ENCODE data around the gene SLC5A9. TPM values are rescaled to one million over a fixed set of nuclear protein-coding genes. Genes with fewer than 3 reads are reported as not detected.
A peak's percentile ranks its signal among the peaks of the same experiment; 100 is the strongest.

The SLC5A9 gene
- total and polyA plus RNA-seq, 4 experiments from 2014 or later: not detected

DNA sequence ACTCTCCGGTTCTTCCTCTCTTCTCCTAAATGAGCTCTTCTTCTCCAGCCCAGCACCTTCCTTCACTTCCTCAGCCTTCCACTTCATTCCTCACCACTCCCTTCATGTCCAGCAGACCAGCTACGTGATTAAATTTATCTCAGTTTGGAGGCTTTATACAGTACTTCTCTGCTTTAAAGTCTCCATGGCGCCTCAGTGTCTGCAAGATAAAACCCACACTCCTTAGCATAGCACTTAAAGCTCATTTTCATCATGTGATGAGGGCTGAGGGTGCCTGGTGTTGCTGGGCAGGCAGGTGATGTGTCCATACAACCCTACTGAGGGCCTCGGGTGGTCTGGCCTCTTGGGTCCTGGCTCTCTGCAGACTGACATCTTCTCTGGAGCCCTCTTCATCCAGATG is 7.7 kb downstream of the SLC5A9 start:
- Histone ChIP-seq H3K9me3 (ENCODE audit: control insufficient read depth in 1 of 2, low read length in 2 of 2) (no peaks in the 10 kb centered on the region), H3K27ac (ENCODE audit: low read depth, low read length) (no peak overlapping the region), H3K36me3 (ENCODE audit: insufficient read depth, low read length) (no peaks in the 10 kb centered on the region), H3K4me3 (ENCODE audit: low read length in 2 of 2) (no peak overlapping the region), H3K27me3 (ENCODE audit: insufficient read depth, low read length) (no peaks in the 10 kb centered on the region), H3K4me1 (ENCODE audit: insufficient read depth, low read length) (peaks cover 17% of the 10 kb centered on the region)
- DNase-seq: no peak
- H3K27me3 Mint-ChIP-seq: peaks cover 0 to 2% of the 10 kb centered on the region in 2 donors
- no peaks in the 10 kb centered on the region for H3K9me3 Mint-ChIP-seq
- intact Hi-C loops (cut with micrococcal nuclease): no loop called here
- H3K27ac Mint-ChIP-seq: no peak overlapping the region
- H3K4me1 Mint-ChIP-seq: peaks cover 0 to 6% (median 5%) of the 10 kb centered on the region in 4 donors
- no peak overlapping the region for H3K4me3 Mint-ChIP-seq
- CTCF ChIA-PET (ENCODE audit: partially characterized antibody): interaction anchor here (0.9 to 1.2 kb wide), 2 partner anchors 13 to 16 kb away, joined by 3 read pairs; no protein-coding TSS in a partner anchor
- POLR2A ChIA-PET (ENCODE audit: partially characterized antibody): no interaction called here
- no peaks in the 10 kb centered on the region for H3K36me3 Mint-ChIP-seq

DNA sequence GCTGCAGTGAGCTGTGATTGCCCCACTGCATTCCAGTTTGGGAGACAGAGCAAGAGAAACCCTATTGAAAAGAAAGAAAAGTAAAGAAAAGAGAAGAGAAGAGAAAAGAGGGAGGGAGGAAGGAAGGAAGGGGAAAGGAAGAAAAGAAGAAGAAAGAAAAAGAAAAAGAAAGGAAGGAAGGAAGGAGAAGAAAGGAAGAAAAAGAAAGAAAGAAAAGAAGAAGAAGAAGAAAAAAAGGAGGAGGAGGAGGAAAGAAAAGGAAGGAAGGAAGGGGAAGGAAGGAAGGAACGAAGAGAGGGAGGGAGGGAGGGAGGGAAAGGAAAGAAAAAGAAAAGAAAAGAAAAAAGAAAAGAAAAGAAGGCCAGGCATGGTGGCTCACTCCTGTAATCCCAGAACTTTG is 10.2 kb downstream of the SLC5A9 start:
- Histone ChIP-seq H3K27me3 (ENCODE audit: insufficient read depth, low read length) (no peaks in the 10 kb centered on the region), H3K9me3 (ENCODE audit: control insufficient read depth in 1 of 2, low read length in 2 of 2) (no peaks in the 10 kb centered on the region), H3K4me1 (ENCODE audit: insufficient read depth, low read length) (peaks cover 7% of the 10 kb centered on the region), H3K4me3 (ENCODE audit: low read length in 2 of 2) (no peak overlapping the region), H3K36me3 (ENCODE audit: insufficient read depth, low read length) (no peaks in the 10 kb centered on the region), H3K27ac (ENCODE audit: low read depth, low read length) (no peak overlapping the region)
- no peak for DNase-seq
- Mint-ChIP-seq H3K4me3 (no peak overlapping the region), H3K9me3 (no peaks in the 10 kb centered on the region), H3K36me3 (no peaks in the 10 kb centered on the region), H3K4me1 (peaks cover 0 to 5% (median 2%) of the 10 kb centered on the region in 4 donors), H3K27ac (no peak overlapping the region), H3K27me3 (peaks cover 0 to 2% of the 10 kb centered on the region in 2 donors)
- POLR2A ChIA-PET (ENCODE audit: partially characterized antibody): no interaction called here
- CTCF ChIA-PET (ENCODE audit: partially characterized antibody): no interaction called here
- intact Hi-C loops (cut with micrococcal nuclease): no loop called here

DNA sequence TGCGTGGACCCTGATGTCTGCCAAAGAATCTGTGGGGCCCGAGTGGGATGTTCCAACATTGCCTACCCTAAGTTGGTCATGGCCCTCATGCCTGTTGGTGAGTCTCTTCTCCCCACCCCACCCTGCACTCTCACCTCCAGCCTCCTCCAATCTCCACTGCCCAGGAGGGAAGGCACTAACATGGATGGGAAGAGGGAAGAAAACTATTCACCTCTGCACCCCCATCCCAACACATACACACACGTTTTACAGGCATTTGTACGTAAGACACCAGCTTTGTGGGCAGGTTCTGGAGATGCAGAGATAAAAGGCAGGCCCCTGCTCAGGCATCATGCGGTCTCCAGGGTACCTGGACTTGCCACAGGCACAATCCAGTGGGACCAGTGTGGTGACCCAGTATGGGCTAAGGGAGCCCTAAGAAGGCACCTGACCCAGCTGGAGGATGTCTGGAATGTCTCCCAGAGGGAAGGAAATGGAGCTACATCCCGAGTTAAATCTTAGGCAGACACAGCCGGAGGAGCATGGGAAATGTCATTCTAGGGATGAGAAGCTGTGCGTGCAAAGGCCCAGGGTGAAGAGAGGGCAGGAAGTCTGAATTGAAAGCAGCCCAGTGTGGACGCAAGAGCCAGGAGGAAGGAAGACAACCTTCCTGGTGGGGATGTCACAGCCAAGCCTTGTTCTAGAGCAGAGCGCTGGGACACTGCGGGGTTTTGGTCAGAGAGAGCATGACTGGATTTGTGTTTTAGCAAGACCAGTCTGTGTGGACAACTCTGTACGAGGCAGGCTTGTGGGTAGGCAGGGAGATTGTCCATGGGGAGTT is 11.4 kb downstream of the SLC5A9 start:
- H3K4me3 Mint-ChIP-seq: no peak overlapping the region
- no peak overlapping the region for H3K4me3 ChIP-seq (ENCODE audit: low read length in 2 of 2)
- no peaks in the 10 kb centered on the region for H3K4me1 ChIP-seq (ENCODE audit: insufficient read depth, low read length)
- H3K27me3 ChIP-seq (ENCODE audit: insufficient read depth, low read length): no peaks in the 10 kb centered on the region
- H3K36me3 Mint-ChIP-seq: no peaks in the 10 kb centered on the region
- ChIA-PET POLR2A (ENCODE audit: partially characterized antibody) (no interaction called here), CTCF (ENCODE audit: partially characterized antibody) (no interaction called here)
- no peaks in the 10 kb centered on the region for H3K4me1 Mint-ChIP-seq
- H3K9me3 ChIP-seq (ENCODE audit: control insufficient read depth in 1 of 2, low read length in 2 of 2): no peaks in the 10 kb centered on the region
- no peak for DNase-seq
- H3K27ac ChIP-seq (ENCODE audit: low read depth, low read length): no peak overlapping the region
- H3K27me3 Mint-ChIP-seq: peaks cover 0 to 2% of the 10 kb centered on the region in 2 donors
- intact Hi-C loops (cut with micrococcal nuclease): no loop called here
- no peaks in the 10 kb centered on the region for H3K36me3 ChIP-seq (ENCODE audit: insufficient read depth, low read length)
- no peaks in the 10 kb centered on the region for H3K9me3 Mint-ChIP-seq
- H3K27ac Mint-ChIP-seq: no peak overlapping the region

DNA sequence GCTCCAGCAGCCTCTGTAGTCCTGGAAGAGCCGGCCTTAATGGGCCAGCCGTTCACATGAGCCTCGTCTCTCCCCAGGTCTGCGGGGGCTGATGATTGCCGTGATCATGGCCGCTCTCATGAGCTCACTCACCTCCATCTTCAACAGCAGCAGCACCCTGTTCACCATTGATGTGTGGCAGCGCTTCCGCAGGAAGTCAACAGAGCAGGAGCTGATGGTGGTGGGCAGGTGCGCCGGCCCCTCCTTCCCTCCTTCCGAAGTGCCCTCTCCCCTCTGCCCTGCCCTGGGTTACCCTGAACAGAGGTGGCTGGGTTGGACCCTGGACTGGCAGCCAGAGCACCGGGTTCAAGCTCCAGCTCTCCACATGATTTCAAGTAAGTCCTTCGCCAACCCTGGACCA is 13.1 kb downstream of the SLC5A9 start:
- Histone ChIP-seq H3K27ac (ENCODE audit: low read depth, low read length) (no peak overlapping the region), H3K4me1 (ENCODE audit: insufficient read depth, low read length) (no peaks in the 10 kb centered on the region), H3K36me3 (ENCODE audit: insufficient read depth, low read length) (no peaks in the 10 kb centered on the region), H3K27me3 (ENCODE audit: insufficient read depth, low read length) (no peaks in the 10 kb centered on the region), H3K4me3 (ENCODE audit: low read length in 2 of 2) (no peak overlapping the region), H3K9me3 (ENCODE audit: control insufficient read depth in 1 of 2, low read length in 2 of 2) (no peaks in the 10 kb centered on the region)
- CTCF ChIA-PET (ENCODE audit: partially characterized antibody): interaction anchor here (0.8 to 4.5 kb wide), 9 partner anchors 14 to 237 kb away, joined by 3 to 32 read pairs (median 3); no protein-coding TSS in a partner anchor
- Mint-ChIP-seq H3K4me1 (no peaks in the 10 kb centered on the region), H3K27me3 (no peaks in the 10 kb centered on the region), H3K36me3 (no peaks in the 10 kb centered on the region), H3K27ac (no peak overlapping the region), H3K9me3 (no peaks in the 10 kb centered on the region), H3K4me3 (no peak overlapping the region)
- intact Hi-C loops (cut with micrococcal nuclease): loop anchor here (2.0 to 5.0 kb wide), 2 partner anchors 128 to 239 kb away; partner anchors contain the start of gene TRABD2B
- DNase-seq: no peak
- POLR2A ChIA-PET (ENCODE audit: partially characterized antibody): no interaction called here

DNA sequence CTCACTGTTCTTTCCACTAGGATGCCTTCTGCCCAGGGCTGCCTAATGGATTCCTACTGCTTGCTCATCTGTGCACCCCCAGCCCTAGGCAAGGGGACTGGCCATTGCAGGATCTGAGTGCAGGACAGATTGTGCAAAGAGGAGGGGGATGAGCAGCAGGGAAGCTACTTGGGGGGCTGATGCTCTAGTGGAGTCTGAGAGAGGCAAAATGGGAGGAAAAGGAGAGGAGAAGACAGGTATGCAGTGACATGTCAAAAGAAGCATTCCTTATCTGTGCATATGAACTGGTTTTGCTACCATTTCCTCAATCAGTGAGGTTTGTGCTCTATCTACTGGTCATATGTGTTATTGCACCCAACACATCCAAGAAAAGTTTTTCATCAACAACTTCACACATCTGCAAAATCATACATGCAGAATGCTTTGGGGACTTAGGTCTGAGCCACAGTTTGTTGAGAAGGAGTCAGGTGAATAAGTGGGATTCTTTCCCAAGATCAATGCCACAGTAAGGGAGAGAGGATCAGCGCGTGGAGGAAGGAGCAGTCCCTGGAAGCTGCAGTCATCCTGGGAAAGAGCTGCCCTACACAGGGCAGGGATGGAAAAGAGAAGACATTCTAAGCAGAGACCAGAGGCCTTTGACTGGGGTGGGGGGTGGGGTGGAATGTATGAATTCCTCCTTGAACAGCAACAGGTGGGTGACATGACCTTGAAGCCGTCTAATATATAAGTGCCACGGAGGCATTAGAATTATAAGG is 14.4 kb downstream of the SLC5A9 start:
- intact Hi-C loops (cut with micrococcal nuclease): loop anchor here (1.0 to 5.0 kb wide), 3 partner anchors 130 to 240 kb away; partner anchors contain the start of gene TRABD2B
- no peaks in the 10 kb centered on the region for H3K4me1 ChIP-seq (ENCODE audit: insufficient read depth, low read length)
- ChIA-PET CTCF (ENCODE audit: partially characterized antibody) (interaction anchor here (1.0 to 4.5 kb wide), 6 partner anchors 13 to 239 kb away, joined by 3 to 32 read pairs (median 3); no protein-coding TSS in a partner anchor), POLR2A (ENCODE audit: partially characterized antibody) (no interaction called here)
- H3K27me3 Mint-ChIP-seq: peaks cover 0 to 2% of the 10 kb centered on the region in 2 donors
- no peaks in the 10 kb centered on the region for H3K4me1 Mint-ChIP-seq
- no peak overlapping the region for H3K4me3 Mint-ChIP-seq
- no peak overlapping the region for H3K27ac ChIP-seq (ENCODE audit: low read depth, low read length)
- no peak overlapping the region for H3K27ac Mint-ChIP-seq
- H3K4me3 ChIP-seq (ENCODE audit: low read length in 2 of 2): no peak overlapping the region
- no peaks in the 10 kb centered on the region for H3K9me3 ChIP-seq (ENCODE audit: control insufficient read depth in 1 of 2, low read length in 2 of 2)
- no peaks in the 10 kb centered on the region for H3K36me3 Mint-ChIP-seq
- peak in 4 of 5 donors; percentile 17 to 29 (median 22) for DNase-seq
- H3K27me3 ChIP-seq (ENCODE audit: insufficient read depth, low read length): no peaks in the 10 kb centered on the region
- no peaks in the 10 kb centered on the region for H3K36me3 ChIP-seq (ENCODE audit: insufficient read depth, low read length)
- no peaks in the 10 kb centered on the region for H3K9me3 Mint-ChIP-seq

DNA sequence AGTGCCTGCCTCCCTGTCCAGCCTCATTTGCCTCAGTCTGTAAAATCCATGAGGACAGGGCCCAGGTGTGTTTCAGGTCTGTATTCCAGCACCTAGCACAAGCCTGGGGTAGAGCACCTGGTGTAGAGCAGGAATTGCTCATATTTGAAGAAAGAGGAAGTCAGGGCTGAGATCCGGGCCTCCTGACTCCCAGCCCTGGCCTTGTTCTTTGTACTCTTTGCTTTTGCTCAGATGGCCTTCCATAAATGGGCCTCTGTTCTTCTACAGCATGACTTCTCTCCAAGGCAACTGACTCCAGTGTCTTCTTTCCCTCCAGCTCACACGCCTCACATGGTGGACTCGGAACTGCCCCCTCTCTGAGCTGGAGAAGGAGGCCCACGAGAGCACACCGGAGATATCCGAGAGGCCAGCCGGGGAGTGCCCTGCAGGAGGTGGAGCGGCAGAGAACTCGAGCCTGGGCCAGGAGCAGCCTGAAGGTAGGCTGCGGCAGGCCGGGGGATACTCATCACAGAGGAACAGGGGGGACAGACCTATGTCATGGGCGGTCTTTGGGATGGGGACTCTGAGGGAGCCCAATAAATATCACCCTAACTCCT is 19.7 kb downstream of the SLC5A9 start:
- Histone ChIP-seq H3K36me3 (ENCODE audit: insufficient read depth, low read length) (no peaks in the 10 kb centered on the region), H3K27me3 (ENCODE audit: insufficient read depth, low read length) (no peaks in the 10 kb centered on the region), H3K4me3 (ENCODE audit: low read length in 2 of 2) (no peak overlapping the region), H3K27ac (ENCODE audit: low read depth, low read length) (no peak overlapping the region), H3K9me3 (ENCODE audit: control insufficient read depth in 1 of 2, low read length in 2 of 2) (no peaks in the 10 kb centered on the region), H3K4me1 (ENCODE audit: insufficient read depth, low read length) (no peaks in the 10 kb centered on the region)
- intact Hi-C loops (cut with micrococcal nuclease): no loop called here
- H3K9me3 Mint-ChIP-seq: no peaks in the 10 kb centered on the region
- H3K27me3 Mint-ChIP-seq: peaks cover 0 to 2% of the 10 kb centered on the region in 2 donors
- no peak for DNase-seq
- H3K4me1 Mint-ChIP-seq: no peaks in the 10 kb centered on the region
- CTCF ChIA-PET (ENCODE audit: partially characterized antibody): no interaction called here
- H3K27ac Mint-ChIP-seq: no peak overlapping the region
- no peaks in the 10 kb centered on the region for H3K36me3 Mint-ChIP-seq
- POLR2A ChIA-PET (ENCODE audit: partially characterized antibody): no interaction called here
- H3K4me3 Mint-ChIP-seq: no peak overlapping the region

DNA sequence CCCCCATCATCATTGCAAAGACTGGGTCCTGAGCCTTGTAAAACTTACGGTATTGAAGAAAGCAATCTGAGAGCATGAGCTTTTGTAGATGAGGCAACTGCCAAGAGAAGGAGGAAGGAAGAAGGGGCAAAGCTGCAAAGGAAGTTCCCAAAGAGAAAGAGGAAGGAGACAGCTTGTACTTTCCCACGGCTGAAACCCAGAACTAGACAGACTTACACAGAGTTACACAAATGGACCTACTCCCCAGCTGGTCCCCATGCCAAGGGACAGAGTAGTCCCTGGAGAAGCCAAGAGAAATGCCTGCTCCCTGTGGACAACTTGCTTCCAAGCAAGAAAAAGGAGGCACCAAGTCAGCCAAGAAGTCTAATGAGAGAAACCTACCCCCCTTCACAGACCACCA is 22.6 kb downstream of the SLC5A9 start:
- no peaks in the 10 kb centered on the region for H3K4me1 Mint-ChIP-seq
- H3K9me3 Mint-ChIP-seq: no peaks in the 10 kb centered on the region
- peaks cover 5 to 7% of the 10 kb centered on the region in 2 donors for H3K27me3 Mint-ChIP-seq
- intact Hi-C loops (cut with micrococcal nuclease): no loop called here
- Histone ChIP-seq H3K27me3 (ENCODE audit: insufficient read depth, low read length) (no peaks in the 10 kb centered on the region), H3K4me3 (ENCODE audit: low read length in 2 of 2) (no peak overlapping the region), H3K27ac (ENCODE audit: low read depth, low read length) (no peak overlapping the region), H3K4me1 (ENCODE audit: insufficient read depth, low read length) (no peaks in the 10 kb centered on the region), H3K9me3 (ENCODE audit: control insufficient read depth in 1 of 2, low read length in 2 of 2) (no peaks in the 10 kb centered on the region), H3K36me3 (ENCODE audit: insufficient read depth, low read length) (no peaks in the 10 kb centered on the region)
- H3K36me3 Mint-ChIP-seq: no peaks in the 10 kb centered on the region
- H3K4me3 Mint-ChIP-seq: no peak overlapping the region
- DNase-seq: no peak
- CTCF ChIA-PET (ENCODE audit: partially characterized antibody): no interaction called here
- POLR2A ChIA-PET (ENCODE audit: partially characterized antibody): no interaction called here
- no peak overlapping the region for H3K27ac Mint-ChIP-seq
